ENCODE results near the gene ACADS. TPM values are rescaled to one million over a fixed set of nuclear protein-coding genes. Genes with fewer than 3 reads are reported as not detected.

Gene ACADS
- total and polyA plus RNA-seq, 2 of the 8 experiments (the other 6 are each of a cell fraction or from before 2014, with no cell fraction given), result 4.9 to 7.5 TPM

- Histone ChIP-seq H3K9ac (replicated peaks in 1 of 4; ENCODE audit: extremely low read depth in 1 of 4, low read depth in 3 of 4, low read length in 3 of 4) (no peak overlapping the region), H3K18ac (ENCODE audit: extremely low read depth, low read length) (no peak overlapping the region), H4K5ac (ENCODE audit: insufficient read length, low read depth, low read length) (no peak overlapping the region), H3K23ac (ENCODE audit: insufficient read length) (no peak overlapping the region), H2BK5ac (ENCODE audit: low read depth, low read length) (no peak overlapping the region), H3K27ac (ENCODE audit: low read depth, low read length) (no peak overlapping the region), H3K4me1 (replicated peaks in 1 of 4; ENCODE audit: control insufficient read depth in 3 of 4, insufficient read depth in 4 of 4, low read length in 3 of 4) (peaks cover 0 to 3% (median 0%) of the 10 kb centered on the region in 4 experiments; a peak in 1 of 7 replicates), H2AK5ac (ENCODE audit: low read depth, low read length) (no peak overlapping the region), H3K56ac (replicated peaks; ENCODE audit: insufficient read length, low read depth, low read length) (no peak overlapping the region), H2BK20ac (ENCODE audit: low read length) (no peak overlapping the region), H3K79me2 (ENCODE audit: control insufficient read depth in 1 of 2, insufficient read depth in 2 of 2, low read length in 2 of 2) (no peaks in the 10 kb centered on the region), H3K4me3 (ENCODE audit: extremely low read depth in 1 of 4, insufficient read depth in 2 of 4, low read depth in 3 of 4, low read length in 4 of 4) (no peak overlapping the region), H4K8ac (ENCODE audit: extremely low read depth, insufficient read depth, low read length) (no peak overlapping the region), H3K9me3 (ENCODE audit: insufficient read depth in 2 of 2, low read depth in 1 of 2, low read length in 1 of 2) (no peaks in the 10 kb centered on the region), H3K14ac (ENCODE audit: insufficient read length) (no peak overlapping the region), H2BK15ac (ENCODE audit: low read length) (no peak overlapping the region), H2BK120ac (replicated peaks; ENCODE audit: low read depth, low read length) (no peak overlapping the region), H3K4me2 (ENCODE audit: insufficient read depth in 1 of 2, low read depth in 2 of 2, low read length in 2 of 2) (no peak overlapping the region), H2BK12ac (ENCODE audit: low read depth, low read length) (no peak overlapping the region), H3K36me3 (ENCODE audit: control insufficient read depth in 2 of 4, insufficient read depth in 4 of 4, low read length in 3 of 4) (no peaks in the 10 kb centered on the region; a peak in 3 of 8 replicates), H3K23me2 (ENCODE audit: low read depth, low read length) (no peaks in the 10 kb centered on the region), H3K4ac (replicated peaks; ENCODE audit: insufficient read length, low read depth, low read length) (no peak overlapping the region), H4K91ac (replicated peaks; ENCODE audit: insufficient read length, low read length) (no peak overlapping the region), H4K20me1 (replicated peaks in 1 of 2; ENCODE audit: control insufficient read depth in 1 of 2, insufficient read depth in 2 of 2, low read length in 2 of 2) (peaks cover 0 to 1% of the 10 kb centered on the region in 2 experiments), H2AFZ (ENCODE audit: low read length) (no peak overlapping the region), H3K27me3 (replicated peaks in 1 of 4; ENCODE audit: control insufficient read depth in 3 of 4, extremely low read depth in 1 of 4, insufficient read depth in 3 of 4, low read length in 3 of 4) (no peaks in the 10 kb centered on the region), H3K79me1 (ENCODE audit: low read depth, low read length) (no peaks in the 10 kb centered on the region)
- WGBS, 2 experiments (ENCODE audit: extremely low coverage in 1 of 2, insufficient coverage in 1 of 2, insufficient read length in 1 of 2, insufficient replicate concordance in 2 of 2, low coverage in 1 of 2, low lambda C conversion rate in 2 of 2, missing lambda C conversion rate in 1 of 2), result 87% methylated on average over 7 of the region's 7 CpGs; no CpG with 5 or more reads in 1 of the 2 experiments
- ChIA-PET POLR2A (ENCODE audit: partially characterized antibody) (no interaction called here), CTCF (ENCODE audit: partially characterized antibody) (interaction anchor here (0.8 to 1.4 kb wide), 5 partner anchors 9 to 229 kb away, joined by 3 to 4 read pairs (median 3); no protein-coding TSS in a partner anchor)
- no peak for DNase-seq (ENCODE audit: low read depth in 1 of 2, low spot score in 2 of 2)
- no peak for FAIRE-seq
- TF ChIP-seq CTCF (IDR thresholded peaks at IDR 0.05; ENCODE audit: control extremely low read depth in 1 of 3, insufficient read depth in 1 of 3, low read depth in 1 of 3, low read length in 3 of 3) (peak in 1 of 3 experiments; percentile 15; a peak in 1 of 4 replicates), RNF2 (IDR thresholded peaks at IDR 0.05; ENCODE audit: borderline replicate concordance, low read depth, low read length, missing control alignments, poor library complexity, severe bottlenecking) (no peak), BRCA1 (IDR thresholded peaks at IDR 0.05; ENCODE audit: low read depth, low read length) (no peak), KDM1A (IDR thresholded peaks at IDR 0.05; ENCODE audit: borderline replicate concordance, low read length) (no peak), SP4 (IDR thresholded peaks at IDR 0.05; ENCODE audit: low read length) (no peak), NANOG (IDR thresholded peaks at IDR 0.05; ENCODE audit: insufficient read depth, low read depth, low read length, poor library complexity, severe bottlenecking) (no peak)
Measured at GRCh38 chr12:120775862-120776552, 50.4 kb downstream of the ACADS start.
